Lower leg skin (tissue), 4 donors: ENCODE data around the gene NPAS3. TPM values are rescaled to one million over a fixed set of nuclear protein-coding genes. Genes with fewer than 3 reads are reported as not detected.

ENCODE experiments used
- DNase-seq, 2 donors: peaks; one replicate each; pipeline ENCODE4 v3.0.0-alpha.2; 2019; ENCODE audit warnings: low spot score in 2 of 2
- H3K4me3 ChIP-seq: fragments of 200-600 bp; sonication (generic); 2 replicates; pipeline ENCODE4 v1.5.1; 2017; ENCODE audit warnings: mild to moderate bottlenecking, low read depth; ENCODE audit not compliant: poor library complexity, severe bottlenecking
- CTCF ChIP-seq, 3 donors: fragments of 450-650 bp; IDR thresholded peaks; one replicate each; pipeline ENCODE4 v1.5.1; 2016; ENCODE audit warnings: antibody characterized with exemption in 3 of 3, mild to moderate bottlenecking in 3 of 3, moderate library complexity in 2 of 3
- POLR2A ChIP-seq, 2 donors: fragments of 450-650 bp; IDR thresholded peaks; one replicate each; pipeline ENCODE4 v1.6.1; 2016 to 2017; ENCODE audit warnings: antibody characterized with exemption in 2 of 2, mild to moderate bottlenecking in 1 of 2, moderate library complexity in 1 of 2
- WGBS, 2 donors: methylation state at CpG; one replicate each; pipeline ENCODE4 v1.1.5; 2018; 5-methylcytosine and 5-hydroxymethylcytosine counted together
- intact Hi-C: fragments of 100-400 bp; cut with DNase I; formaldehyde crosslinking; loops from one replicate; pipeline ENCODE4 v1.15.0; 2023; ENCODE audit warnings: low total_unique reads
- total RNA-seq, 4 donors: library from RNA; depleted of rRNA; stranded (reverse); fragments of >200 nt; gene quantifications; one replicate each; pipeline ENCODE4 v1.1.0, GENCODE V29; 2016

NPAS3 gene
- total RNA-seq, 4 donors from 2014 or later = 0.25 to 0.29 TPM; not detected in 2

- intact Hi-C loops = no loop called here
- no peak for DNase-seq
- H3K4me3 ChIP-seq = no peak overlapping the region
- TF ChIP-seq CTCF (IDR thresholded peaks at IDR 0.05) (no peak), POLR2A (IDR thresholded peaks at IDR 0.05) (no peak)
- 36 to 41% methylated on average over 3 of the region's 3 CpGs for WGBS, 2 donors
Observed at GRCh38 chr14:33564774-33565630, 626.3 kb downstream of the NPAS3 start.

- TF ChIP-seq CTCF (IDR thresholded peaks at IDR 0.05) = no peak
- intact Hi-C loops = no loop called here
- 92 to 94% methylated on average over 9 of the region's 9 CpGs for WGBS, 2 donors
- DNase-seq = no peak
- H3K4me3 ChIP-seq = no peak overlapping the region
Observed at GRCh38 chr14:33566082-33566481, 627.4 kb downstream of the NPAS3 start.

- intact Hi-C loops = no loop called here
- no peak overlapping the region for H3K4me3 ChIP-seq
- TF ChIP-seq CTCF (IDR thresholded peaks at IDR 0.05) = no peak
- no peak for TF ChIP-seq POLR2A (IDR thresholded peaks at IDR 0.05)
- WGBS, 2 donors = 82% methylated on average over 10 of the region's 10 CpGs
- no peak for DNase-seq
Observed at GRCh38 chr14:33567023-33567728, 628.5 kb downstream of the NPAS3 start.

GRCh38 chr14:33567731-33568130 is 629.1 kb downstream of the NPAS3 start:
- intact Hi-C loops = no loop called here
- DNase-seq = no peak
- no peak for TF ChIP-seq POLR2A (IDR thresholded peaks at IDR 0.05)
- no peak for TF ChIP-seq CTCF (IDR thresholded peaks at IDR 0.05)
- 83 to 84% methylated on average over 4 of the region's 4 CpGs for WGBS, 2 donors
- H3K4me3 ChIP-seq = no peak overlapping the region

- WGBS, 2 donors = 64 to 71% methylated on average over 3 of the region's 3 CpGs
- intact Hi-C loops = no loop called here
- DNase-seq = no peak
- H3K4me3 ChIP-seq = no peak overlapping the region
- TF ChIP-seq CTCF (IDR thresholded peaks at IDR 0.05) = no peak
- no peak for TF ChIP-seq POLR2A (IDR thresholded peaks at IDR 0.05)
Observed at GRCh38 chr14:33568935-33569579, 630.4 kb downstream of the NPAS3 start.
